GM12878 (cell line): ENCODE results near the gene SLC6A17. TPM values are rescaled to one million over a fixed set of nuclear protein-coding genes. Genes with fewer than 3 reads are reported as not detected.

Source experiments
- ATAC-seq: fragments of 200-7000 bp; cut with Tn5 transposase; 3 replicates; pipeline ENCODE4 v1.9.1; 2020; ENCODE audit warnings: mild to moderate bottlenecking, moderate library complexity
- BruUV-seq: library from RNA; stranded (reverse); fragments of 400-500 nt; replicated peaks from 2 replicates; lab custom pipeline; 2021; lab: Mats Ljungman, UMichigan
- CTCF ChIA-PET: fragments of 300-600 bp; sonication (Branson Sonifier 250); formaldehyde crosslinking; extraction: SDS; loops from one replicate; lab custom pipeline; 2021; ENCODE audit warnings: inconsistent platforms; lab: Yijun Ruan, JAX
- POLR2A ChIA-PET: fragments of 350-600 bp; formaldehyde crosslinking; extraction: SDS; loops from one replicate; lab custom pipeline; 2021; ENCODE audit warnings: inconsistent platforms; lab: Charles Lee
- RAD21 ChIA-PET: fragments of 300-600 bp; sonication (Branson Sonifier 250); formaldehyde crosslinking; loops from one replicate; lab custom pipeline; 2023; ENCODE audit warnings: antibody characterized with exemption; ENCODE audit not compliant: unreplicated experiment; lab: Charles Lee
- SMC1A ChIA-PET: fragments of 300-600 bp; sonication (Branson Sonifier 250); formaldehyde crosslinking; loops from one replicate; lab custom pipeline; 2023; ENCODE audit not compliant: unreplicated experiment, uncharacterized antibody; lab: Charles Lee
- DNase-seq: peaks from one replicate; pipeline ENCODE4 v3.0.0-alpha.2; 2011; ENCODE audit warnings: low read depth, low spot score
- FAIRE-seq: peaks from 3 replicates; lab custom pipeline; 2011; peaks lifted over from hg19 to GRCh38; lab: Jason Lieb, UNC
- H2AFZ ChIP-seq: 2 replicates; pipeline ENCODE4 v1.6.0; 2011; ENCODE audit warnings: low read depth, low read length, control low read depth; ENCODE audit not compliant: control insufficient read depth
- H3K27ac ChIP-seq: 2 replicates; pipeline ENCODE4 v1.5.1; 2011; ENCODE audit warnings: control low read depth; ENCODE audit not compliant: control insufficient read depth, insufficient read depth
- H3K27me3 ChIP-seq, 2 experiments: replicated peaks in 1 of 2; 2 replicates each; pipeline versions ENCODE4 v1.6.0 to v1.6.1; 2011; ENCODE audit warnings: low read length in 1 of 2; ENCODE audit not compliant: control insufficient read depth in 2 of 2, insufficient read depth in 2 of 2
- H3K36me3 ChIP-seq, 2 experiments: 2 replicates each; pipeline ENCODE4 v1.5.1; 2011; ENCODE audit warnings: low read length in 1 of 2; ENCODE audit not compliant: control insufficient read depth in 2 of 2, insufficient read depth in 2 of 2
- H3K4me1 ChIP-seq: 2 replicates; pipeline ENCODE4 v1.6.1; 2011; ENCODE audit warnings: mild to moderate bottlenecking, low read length, moderate library complexity, mixed read lengths; ENCODE audit not compliant: control insufficient read depth, insufficient read depth
- H3K4me2 ChIP-seq: 2 replicates; pipeline ENCODE4 v1.6.0; 2011; ENCODE audit warnings: control low read depth; ENCODE audit not compliant: control insufficient read depth, insufficient read depth
- H3K4me3 ChIP-seq: fragments of 200-600 bp; sonication (generic); 2 replicates; pipeline ENCODE4 v1.5.1; 2016
- H3K79me2 ChIP-seq: 2 replicates; pipeline ENCODE4 v1.6.0; 2011; ENCODE audit warnings: low read length; ENCODE audit not compliant: control insufficient read depth, insufficient read depth
- H3K9ac ChIP-seq: 2 replicates; pipeline ENCODE4 v1.8.0; 2011; ENCODE audit warnings: low read length, control low read depth, mixed read lengths; ENCODE audit not compliant: control insufficient read depth, insufficient read depth
- H3K9me3 ChIP-seq: replicated peaks from 3 replicates; pipeline ENCODE4 v1.5.1; 2011; ENCODE audit warnings: mild to moderate bottlenecking, low read length; ENCODE audit not compliant: control insufficient read depth, insufficient read depth
- H4K20me1 ChIP-seq: 2 replicates; pipeline ENCODE4 v1.6.0; 2011; ENCODE audit not compliant: control insufficient read depth, insufficient read depth
- BCLAF1 ChIP-seq: fragments of 450-650 bp; IDR thresholded peaks from 2 replicates; pipeline ENCODE4 v1.6.1; 2017; ENCODE audit warnings: antibody characterized with exemption, mild to moderate bottlenecking, moderate library complexity
- HDAC2 ChIP-seq: fragments of 200-600 bp; sonication (generic); IDR thresholded peaks from 2 replicates; pipeline ENCODE4 v1.6.1; 2017
- NBN ChIP-seq: fragments of 450-650 bp; IDR thresholded peaks from 2 replicates; pipeline ENCODE4 v1.6.1; 2016
- POLR2AphosphoS2 ChIP-seq: IDR thresholded peaks from 2 replicates; pipeline ENCODE4 v1.6.1; 2011; ENCODE audit warnings: low read depth, mild to moderate bottlenecking, low read length, improper control_type of control experiment, moderate library complexity
- SKIL ChIP-seq: fragments of 450-650 bp; IDR thresholded peaks from 2 replicates; pipeline ENCODE4 v1.6.1; 2017; ENCODE audit warnings: mild to moderate bottlenecking, low read depth, inconsistent platforms; ENCODE audit not compliant: poor library complexity, severe bottlenecking
- SMC3 ChIP-seq: IDR thresholded peaks from 2 replicates; pipeline ENCODE4 v1.6.1; 2011; ENCODE audit warnings: low read length, improper control_type of control experiment, borderline replicate concordance
- STAT1 ChIP-seq: fragments of 450-650 bp; conservative IDR thresholded peaks from 2 replicates; pipeline ENCODE4 v1.6.1; 2014; ENCODE audit warnings: antibody characterized with exemption, mild to moderate bottlenecking
- TCF12 ChIP-seq: IDR thresholded peaks from 2 replicates; pipeline ENCODE4 v1.6.1; 2011; ENCODE audit warnings: low read depth, mild to moderate bottlenecking, low read length
- ZNF687 ChIP-seq: fragments of 450-650 bp; IDR thresholded peaks from 2 replicates; pipeline ENCODE4 v1.6.1; 2017; ENCODE audit warnings: mild to moderate bottlenecking, moderate library complexity
- ZZZ3 ChIP-seq: IDR thresholded peaks from 2 replicates; pipeline ENCODE4 v1.6.1; 2011; ENCODE audit warnings: low read depth; ENCODE audit not compliant: control insufficient read depth, insufficient read length
- WGBS: methylation state at CpG from one replicate; pipeline ENCODE4 v1.1.6; 2016; ENCODE audit warnings: low lambda C conversion rate; ENCODE audit not compliant: insufficient replicate concordance, insufficient coverage; ENCODE audit errors: missing lambda C conversion rate; 5-methylcytosine and 5-hydroxymethylcytosine counted together
- in situ Hi-C: fragments of 300-500 bp; cut with MboI; formaldehyde crosslinking; loops from 9 replicates; pipeline ENCODE4 v1.14.3; 2018; ENCODE audit warnings: mixed read lengths
- intact Hi-C: fragments of 100-400 bp; cut with micrococcal nuclease; formaldehyde crosslinking; loops from one replicate; pipeline ENCODE4 v1.14.2; 2022; ENCODE audit not compliant: unreplicated experiment
- polyA plus RNA-seq, 11 experiments: library from polyadenylated mRNA; depleted of rRNA in 4 of 11; unstranded in 6 of 11; stranded (reverse) in 5 of 11; fragments of >200 nt; fragmentation: Nextera tagmentation in 4 of 11; fragmentation: Illumina TruSeq in 1 of 11; extraction: Ambion mirVana in 4 of 11; extraction: Trizol in 1 of 11; gene quantifications; 1 replicate in 1 of 11; 2 replicates in 10 of 11; pipeline versions ENCODE4 v1.2.1 to v1.2.3, GENCODE V29; 2011 to 2016; ENCODE audit warnings: inconsistent platforms in 2 of 11, missing spikeins in 2 of 11, low read depth in 1 of 11
- total RNA-seq, 4 experiments: library from RNA; depleted of rRNA in 3 of 4; stranded (reverse); fragments of >200 nt in 3 of 4; fragmentation: Illumina TruSeq in 1 of 4; extraction: Trizol in 1 of 4; gene quantifications; 2 replicates each; pipeline versions ENCODE4 v1.2.1 to v1.2.3, GENCODE V29; 2013 to 2021
- TF ChIP-seq, protein P1 (sequence below): fragments of 450-650 bp; IDR thresholded peaks from 2 replicates; pipeline ENCODE4 v1.6.1; 2017; ENCODE audit warnings: mild to moderate bottlenecking

Gene SLC6A17
- total and polyA plus RNA-seq, 10 of the 15 experiments (the other 5 are each of a cell fraction or from before 2014, with no cell fraction given) = not detected

- no peak for TF ChIP-seq ZZZ3
- TF ChIP-seq POLR2AphosphoS2 = no peak
- TF ChIP-seq SKIL = no peak
- TF ChIP-seq SMC3 = no peak
Observed at GRCh38 chr1:110245876-110246620, 95.8 kb downstream of the SLC6A17 start (continued).

GRCh38 chr1:110248746-110249145 is 98.5 kb downstream of the SLC6A17 start:
- SMC1A ChIA-PET = no interaction called here
- CTCF ChIA-PET = no interaction called here
- H3K79me2 ChIP-seq = no peaks in the 10 kb centered on the region
- BruUV-seq = no TSS peak
- FAIRE-seq = no peak
- no peak overlapping the region for H3K4me2 ChIP-seq
- no peaks in the 10 kb centered on the region; the same call in 1 of the 2 replicates for H3K4me1 ChIP-seq
- intact Hi-C loops (no loop called here), in situ Hi-C loops (no loop called here)
- no peak for ATAC-seq
- H3K9ac ChIP-seq = no peak overlapping the region
- TF ChIP-seq BCLAF1 = no peak
- TF ChIP-seq TCF12 = no peak
- no peak for TF ChIP-seq ZNF687
- no peak for TF ChIP-seq HDAC2
- TF ChIP-seq, protein P1, sequence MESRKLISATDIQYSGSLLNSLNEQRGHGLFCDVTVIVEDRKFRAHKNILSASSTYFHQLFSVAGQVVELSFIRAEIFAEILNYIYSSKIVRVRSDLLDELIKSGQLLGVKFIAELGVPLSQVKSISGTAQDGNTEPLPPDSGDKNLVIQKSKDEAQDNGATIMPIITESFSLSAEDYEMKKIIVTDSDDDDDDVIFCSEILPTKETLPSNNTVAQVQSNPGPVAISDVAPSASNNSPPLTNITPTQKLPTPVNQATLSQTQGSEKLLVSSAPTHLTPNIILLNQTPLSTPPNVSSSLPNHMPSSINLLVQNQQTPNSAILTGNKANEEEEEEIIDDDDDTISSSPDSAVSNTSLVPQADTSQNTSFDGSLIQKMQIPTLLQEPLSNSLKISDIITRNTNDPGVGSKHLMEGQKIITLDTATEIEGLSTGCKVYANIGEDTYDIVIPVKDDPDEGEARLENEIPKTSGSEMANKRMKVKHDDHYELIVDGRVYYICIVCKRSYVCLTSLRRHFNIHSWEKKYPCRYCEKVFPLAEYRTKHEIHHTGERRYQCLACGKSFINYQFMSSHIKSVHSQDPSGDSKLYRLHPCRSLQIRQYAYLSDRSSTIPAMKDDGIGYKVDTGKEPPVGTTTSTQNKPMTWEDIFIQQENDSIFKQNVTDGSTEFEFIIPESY = no peak
- TF ChIP-seq NBN = no peak
- no peak for TF ChIP-seq STAT1
- H3K27me3 ChIP-seq = no peaks in the 10 kb centered on the region; a peak in 1 of 4 replicates
- no peaks in the 10 kb centered on the region for H3K36me3 ChIP-seq
- no peak overlapping the region for H2AFZ ChIP-seq
- 23% methylated on average over 4 of the region's 4 CpGs for WGBS
- RAD21 ChIA-PET = no interaction called here
- DNase-seq = no peak
- H4K20me1 ChIP-seq = no peaks in the 10 kb centered on the region
- H3K9me3 ChIP-seq = no peaks in the 10 kb centered on the region
- no peak overlapping the region for H3K4me3 ChIP-seq
- no peak overlapping the region for H3K27ac ChIP-seq
- POLR2A ChIA-PET = no interaction called here
